Activated CD8-positive, alpha-beta T cell treated with anti-CD3 and anti-CD28 coated beads, Interleukin-2, amount 10 ng/mL, durations not matched to agents 7 days and 5 days (primary cell): ENCODE measurements around the gene ZDHHC15. TPM values are rescaled to one million over a fixed set of nuclear protein-coding genes. Genes with fewer than 3 reads are reported as not detected.
"Not testable (repeated sequence)": the region's sequence is repeated elsewhere in the genome, so short reads cannot be mapped to it uniquely, and the experiment has no call there.

Source experiments
- ATAC-seq: fragments of 150-1000 bp; cut with Tn5 transposase; one replicate; pipeline ENCODE4 v1.10.0; 2021; ENCODE audit warnings: moderate library complexity
- CTCF ChIA-PET: fragments of 350-600 bp; sonication (Branson Sonifier 250); formaldehyde crosslinking; loops from one replicate; lab custom pipeline; 2021; ENCODE audit warnings: antibody characterized with exemption; lab: Charles Lee
- POLR2A ChIA-PET: fragments of 350-600 bp; sonication (Branson Sonifier 250); formaldehyde crosslinking; loops from one replicate; lab custom pipeline; 2021; ENCODE audit warnings: antibody characterized with exemption; lab: Charles Lee
- DNase-seq: peaks from one replicate; pipeline ENCODE4 v3.0.0-alpha.2; 2020
- H3K27ac Mint-ChIP-seq: one replicate; pipeline ENCODE4 v1.8.0; 2021; ENCODE audit warnings: mild to moderate bottlenecking, mixed read lengths
- H3K27me3 Mint-ChIP-seq: one replicate; pipeline ENCODE4 v1.8.0; 2021; ENCODE audit warnings: low read depth, mixed read lengths
- H3K36me3 Mint-ChIP-seq: one replicate; pipeline ENCODE4 v1.8.0; 2021; ENCODE audit warnings: low read depth, mixed read lengths
- H3K4me1 Mint-ChIP-seq: one replicate; pipeline ENCODE4 v1.8.0; 2021; ENCODE audit warnings: low read depth, mixed read lengths
- H3K4me3 Mint-ChIP-seq: one replicate; pipeline ENCODE4 v1.8.0; 2021; ENCODE audit warnings: mild to moderate bottlenecking, mixed read lengths
- H3K9me3 Mint-ChIP-seq: one replicate; pipeline ENCODE4 v1.8.0; 2022; ENCODE audit warnings: mixed read lengths; ENCODE audit not compliant: insufficient read depth
- total RNA-seq, 2 experiments: library from RNA; stranded (reverse); gene quantifications; one replicate each; pipeline ENCODE4 v1.2.3, GENCODE V29; 2021

The ZDHHC15 gene
- total RNA-seq, 2 experiments from 2014 or later: not detected

GRCh38 chrX:75366861-75367260, 156.0 kb downstream of the ZDHHC15 start:
- Mint-ChIP-seq H3K27me3 (no peaks in the 10 kb centered on the region), H3K4me3 (no peak overlapping the region), H3K36me3 (no peaks in the 10 kb centered on the region), H3K4me1 (no peaks in the 10 kb centered on the region), H3K9me3 (peaks cover 7% of the 10 kb centered on the region), H3K27ac (no peak overlapping the region)
- no peak for DNase-seq
- no peak for ATAC-seq
- POLR2A ChIA-PET: no interaction called here
- CTCF ChIA-PET: no interaction called here

GRCh38 chrX:75365243-75365975, 157.4 kb downstream of the ZDHHC15 start:
- H3K4me1 Mint-ChIP-seq: no peaks in the 10 kb centered on the region
- no peak for ATAC-seq
- no peaks in the 10 kb centered on the region for H3K27me3 Mint-ChIP-seq
- H3K4me3 Mint-ChIP-seq: no peak overlapping the region
- H3K27ac Mint-ChIP-seq: no peak overlapping the region
- ChIA-PET POLR2A (no interaction called here), CTCF (no interaction called here)
- H3K36me3 Mint-ChIP-seq: no peaks in the 10 kb centered on the region
- peaks cover 7% of the 10 kb centered on the region for H3K9me3 Mint-ChIP-seq
- no peak for DNase-seq

GRCh38 chrX:75361788-75362187, 161.0 kb downstream of the ZDHHC15 start:
- no peak overlapping the region for H3K27ac Mint-ChIP-seq
- DNase-seq (no peak), ATAC-seq (no peak)
- POLR2A ChIA-PET: no interaction called here
- peaks cover 7% of the 10 kb centered on the region for H3K9me3 Mint-ChIP-seq
- H3K4me3 Mint-ChIP-seq: no peak overlapping the region
- H3K4me1 Mint-ChIP-seq: no peaks in the 10 kb centered on the region
- no peaks in the 10 kb centered on the region for H3K36me3 Mint-ChIP-seq
- no peaks in the 10 kb centered on the region for H3K27me3 Mint-ChIP-seq
- CTCF ChIA-PET: no interaction called here

- CTCF ChIA-PET, H3K9me3 Mint-ChIP-seq, H3K36me3 Mint-ChIP-seq, H3K4me3 Mint-ChIP-seq, POLR2A ChIA-PET, H3K4me1 Mint-ChIP-seq, H3K27ac Mint-ChIP-seq, H3K27me3 Mint-ChIP-seq, ATAC-seq, DNase-seq: not testable (repeated sequence)
These were observed 174.2 kb downstream of the ZDHHC15 start for GRCh38 chrX:75348601-75349000.

- CTCF ChIA-PET: no interaction called here
- peaks cover 15% of the 10 kb centered on the region for H3K36me3 Mint-ChIP-seq
- peaks cover 13% of the 10 kb centered on the region for H3K9me3 Mint-ChIP-seq
- H3K4me1 Mint-ChIP-seq: no peaks in the 10 kb centered on the region
- ATAC-seq (no peak), DNase-seq (no peak)
- no peak overlapping the region for H3K27ac Mint-ChIP-seq
- POLR2A ChIA-PET: no interaction called here
- H3K27me3 Mint-ChIP-seq: no peaks in the 10 kb centered on the region
- H3K4me3 Mint-ChIP-seq: no peak overlapping the region
These were observed 185.3 kb downstream of the ZDHHC15 start for GRCh38 chrX:75337525-75337924.

GRCh38 chrX:75335127-75335458, 187.7 kb downstream of the ZDHHC15 start:
- POLR2A ChIA-PET: no interaction called here
- DNase-seq (no peak), ATAC-seq (no peak)
- Mint-ChIP-seq H3K4me3 (no peak overlapping the region), H3K36me3 (peaks cover 34% of the 10 kb centered on the region), H3K9me3 (peaks cover 23% of the 10 kb centered on the region), H3K4me1 (no peaks in the 10 kb centered on the region), H3K27ac (no peak overlapping the region), H3K27me3 (no peaks in the 10 kb centered on the region)
- CTCF ChIA-PET: no interaction called here

- DNase-seq, ATAC-seq, H3K4me3 Mint-ChIP-seq: not testable (repeated sequence)
These were observed 188.3 kb downstream of the ZDHHC15 start for GRCh38 chrX:75334407-75335126.

GRCh38 chrX:75327607-75328006, 195.2 kb downstream of the ZDHHC15 start:
- Mint-ChIP-seq H3K9me3 (peaks cover 16% of the 10 kb centered on the region), H3K4me3 (no peak overlapping the region), H3K27ac (no peak overlapping the region), H3K27me3 (no peaks in the 10 kb centered on the region), H3K36me3 (peaks cover 69% of the 10 kb centered on the region), H3K4me1 (no peaks in the 10 kb centered on the region)
- ATAC-seq: no peak
- ChIA-PET CTCF (no interaction called here), POLR2A (no interaction called here)
- no peak for DNase-seq

More at GRCh38 chrX:75334407-75335126, 188.3 kb downstream of the ZDHHC15 start:
- H3K27ac Mint-ChIP-seq, H3K27me3 Mint-ChIP-seq, CTCF ChIA-PET, H3K4me1 Mint-ChIP-seq, POLR2A ChIA-PET: not testable (repeated sequence)
- H3K9me3 Mint-ChIP-seq: peaks cover 23% of the 10 kb centered on the region
- H3K36me3 Mint-ChIP-seq: peaks cover 38% of the 10 kb centered on the region

Other genes starting within 250 kb of the ZDHHC15 start
- 10 to 100 TPM; 18.5 to 22.2 TPM for gene UPRT, start 249.0 kb downstream of the ZDHHC15 start, total RNA-seq